ENCODE measurements around the gene APLP2. TPM values are rescaled to one million over a fixed set of nuclear protein-coding genes. Genes with fewer than 3 reads are reported as not detected.
A peak's percentile ranks its signal among the peaks of the same experiment; 100 is the strongest.
"Not testable (repeated sequence)": the region's sequence is repeated elsewhere in the genome, so short reads cannot be mapped to it uniquely, and the experiment has no call there.

Gene APLP2
- total RNA-seq, 4 donors from 2014 or later, result 125 to 226 (median 158) TPM

DNA sequence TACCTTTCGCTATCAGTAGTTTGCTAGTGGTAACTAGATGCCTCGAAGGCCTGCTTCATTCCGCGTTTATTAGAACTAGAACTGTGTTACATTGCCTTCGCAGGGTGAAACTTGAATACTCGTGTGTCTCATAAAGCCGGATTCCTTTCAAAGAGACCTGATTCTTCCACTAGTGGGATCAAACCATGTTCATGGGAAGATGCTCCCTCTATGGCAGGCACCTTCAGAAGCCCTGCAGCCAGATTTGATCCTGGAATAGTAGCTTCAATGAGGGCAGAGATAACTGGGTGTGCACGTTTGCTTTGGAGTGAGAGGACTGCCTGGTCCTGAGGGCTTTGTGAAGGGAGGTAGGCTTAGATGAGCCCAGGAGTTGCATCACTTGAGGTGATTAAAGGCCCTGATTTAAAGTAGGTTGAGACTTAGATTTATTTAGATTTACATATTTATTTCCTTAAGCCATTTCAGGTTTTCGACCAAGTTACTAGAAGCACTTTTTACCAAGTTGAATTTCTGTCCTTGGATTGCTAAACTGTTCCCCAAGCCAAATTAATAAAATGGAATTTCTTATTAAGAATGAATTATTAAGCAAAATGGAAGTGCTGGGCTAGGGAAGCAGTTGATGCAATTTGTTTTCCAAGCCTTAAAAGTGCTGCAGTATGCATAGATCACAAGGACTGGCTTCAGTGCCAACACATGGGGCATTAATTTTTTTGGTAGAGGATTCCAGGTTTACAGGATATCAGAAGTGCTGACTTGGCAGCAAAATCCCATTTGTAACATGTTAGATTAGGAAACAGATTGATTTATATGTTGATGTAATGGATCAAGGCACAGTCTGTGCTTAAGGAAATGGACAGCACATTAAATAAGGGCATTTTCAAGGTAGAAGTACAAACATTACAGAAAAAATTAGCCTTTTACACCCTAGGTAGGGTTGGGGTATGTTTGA is 32.9 kb downstream of the APLP2 start:
- peak in 1 of 2 donors; percentile 41 for DNase-seq (ENCODE audit: low spot score in 2 of 2)
- H3K4me3 ChIP-seq (ENCODE audit: low read depth, poor library complexity, severe bottlenecking), result no peak overlapping the region
- 62 to 76% methylated on average over 9 of the region's 9 CpGs for WGBS, 2 donors
- intact Hi-C loops (cut with DNase I; ENCODE audit: low total_unique reads), result no loop called here
- no peak for TF ChIP-seq POLR2A (IDR thresholded peaks at IDR 0.05)
- TF ChIP-seq, protein P1, sequence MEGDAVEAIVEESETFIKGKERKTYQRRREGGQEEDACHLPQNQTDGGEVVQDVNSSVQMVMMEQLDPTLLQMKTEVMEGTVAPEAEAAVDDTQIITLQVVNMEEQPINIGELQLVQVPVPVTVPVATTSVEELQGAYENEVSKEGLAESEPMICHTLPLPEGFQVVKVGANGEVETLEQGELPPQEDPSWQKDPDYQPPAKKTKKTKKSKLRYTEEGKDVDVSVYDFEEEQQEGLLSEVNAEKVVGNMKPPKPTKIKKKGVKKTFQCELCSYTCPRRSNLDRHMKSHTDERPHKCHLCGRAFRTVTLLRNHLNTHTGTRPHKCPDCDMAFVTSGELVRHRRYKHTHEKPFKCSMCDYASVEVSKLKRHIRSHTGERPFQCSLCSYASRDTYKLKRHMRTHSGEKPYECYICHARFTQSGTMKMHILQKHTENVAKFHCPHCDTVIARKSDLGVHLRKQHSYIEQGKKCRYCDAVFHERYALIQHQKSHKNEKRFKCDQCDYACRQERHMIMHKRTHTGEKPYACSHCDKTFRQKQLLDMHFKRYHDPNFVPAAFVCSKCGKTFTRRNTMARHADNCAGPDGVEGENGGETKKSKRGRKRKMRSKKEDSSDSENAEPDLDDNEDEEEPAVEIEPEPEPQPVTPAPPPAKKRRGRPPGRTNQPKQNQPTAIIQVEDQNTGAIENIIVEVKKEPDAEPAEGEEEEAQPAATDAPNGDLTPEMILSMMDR (IDR thresholded peaks at IDR 0.05), result no peak

- DNase-seq (ENCODE audit: low spot score in 2 of 2), result no peak
- intact Hi-C loops (cut with DNase I; ENCODE audit: low total_unique reads), result no loop called here
- no peak overlapping the region for H3K4me3 ChIP-seq (ENCODE audit: low read depth, poor library complexity, severe bottlenecking)
- TF ChIP-seq POLR2A (IDR thresholded peaks at IDR 0.05), result no peak
- TF ChIP-seq, protein P1 (IDR thresholded peaks at IDR 0.05), result no peak
- 30 to 54% methylated on average over 5 of the region's 5 CpGs for WGBS, 2 donors
Measured at GRCh38 chr11:130103296-130103814, 33.7 kb downstream of the APLP2 start.

DNA sequence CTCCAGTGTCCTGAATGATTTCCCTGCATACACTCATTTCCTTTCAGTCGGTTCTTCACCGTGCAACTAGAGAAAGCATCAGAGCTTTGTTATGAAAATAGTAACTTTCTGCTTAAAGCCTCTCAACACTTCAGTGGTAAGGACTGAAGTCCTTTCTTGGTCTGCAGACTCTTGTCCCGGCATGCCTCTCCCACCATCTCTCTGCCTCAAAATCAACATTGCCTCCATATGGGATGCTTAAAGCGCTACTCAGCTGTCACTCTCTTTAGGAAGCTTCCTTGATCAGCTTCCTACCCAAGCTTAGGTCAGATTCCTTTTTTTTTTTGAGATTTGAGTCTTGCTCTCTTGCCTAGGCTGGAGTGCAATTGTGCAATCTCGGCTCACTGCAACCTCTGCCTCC is 36.7 kb downstream of the APLP2 start:
- H3K4me3 ChIP-seq (ENCODE audit: low read depth, poor library complexity, severe bottlenecking), result no peak overlapping the region
- TF ChIP-seq, protein P1 (IDR thresholded peaks at IDR 0.05), result no peak
- no peak for TF ChIP-seq POLR2A (IDR thresholded peaks at IDR 0.05)
- intact Hi-C loops (cut with DNase I; ENCODE audit: low total_unique reads), result no loop called here
- no peak for DNase-seq (ENCODE audit: low spot score in 2 of 2)
- 93 to 94% methylated on average over 5 of the region's 5 CpGs for WGBS, 2 donors

GRCh38 chr11:130108671-130109070 is 39.0 kb downstream of the APLP2 start:
- intact Hi-C loops (cut with DNase I; ENCODE audit: low total_unique reads); H3K4me3 ChIP-seq (ENCODE audit: low read depth, poor library complexity, severe bottlenecking); DNase-seq (ENCODE audit: low spot score in 2 of 2): not testable (repeated sequence)
- WGBS, 2 donors, result 95 to 96% methylated on average over 4 of the region's 4 CpGs

DNA sequence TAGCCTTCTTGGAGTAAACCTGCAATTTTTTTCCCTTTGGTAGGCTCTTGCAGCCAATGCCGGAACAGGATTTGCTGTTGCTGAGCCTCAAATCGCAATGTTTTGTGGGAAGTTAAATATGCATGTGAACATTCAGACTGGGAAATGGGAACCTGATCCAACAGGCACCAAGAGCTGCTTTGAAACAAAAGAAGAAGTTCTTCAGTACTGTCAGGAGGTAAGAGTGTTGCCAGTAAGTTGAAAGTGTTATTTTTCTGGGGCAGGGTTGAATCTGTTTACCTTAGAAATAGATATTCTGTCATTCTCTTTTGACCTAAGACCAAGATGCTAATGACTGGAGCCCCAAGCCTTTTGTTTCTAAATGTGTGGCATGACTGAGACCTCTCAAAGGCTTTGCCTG is 39.7 kb downstream of the APLP2 start:
- TF ChIP-seq POLR2A (IDR thresholded peaks at IDR 0.05), result no peak
- TF ChIP-seq, protein P1 (IDR thresholded peaks at IDR 0.05), result no peak
- intact Hi-C loops (cut with DNase I; ENCODE audit: low total_unique reads), result no loop called here
- 90 to 95% methylated on average over 2 of the region's 2 CpGs for WGBS, 2 donors
- H3K4me3 ChIP-seq (ENCODE audit: low read depth, poor library complexity, severe bottlenecking), result no peak overlapping the region
- DNase-seq (ENCODE audit: low spot score in 2 of 2), result no peak

GRCh38 chr11:130110339-130111108 is 40.8 kb downstream of the APLP2 start:
- H3K4me3 ChIP-seq (ENCODE audit: low read depth, poor library complexity, severe bottlenecking), result no peak overlapping the region
- DNase-seq (ENCODE audit: low spot score in 2 of 2), result no peak
- WGBS, 2 donors, result 96 to 97% methylated on average over 7 of the region's 7 CpGs
- TF ChIP-seq, protein P1 (IDR thresholded peaks at IDR 0.05), result no peak
- no peak for TF ChIP-seq POLR2A (IDR thresholded peaks at IDR 0.05)
- intact Hi-C loops (cut with DNase I; ENCODE audit: low total_unique reads), result no loop called here
